PFSK-1 (cell line): ENCODE data around the gene WDR36.

Experiments used
- FOXP2 ChIP-seq: optimal IDR thresholded peaks from 2 replicates; pipeline ENCODE3; 2011; ENCODE audit warnings: borderline replicate concordance, control low read depth, inconsistent platforms; ENCODE audit not compliant: insufficient read depth; ENCODE audit errors: extremely low read length, extremely low read depth
- POLR2AphosphoS5 ChIP-seq: IDR thresholded peaks from 2 replicates; pipeline ENCODE4 v1.6.1; 2012; ENCODE audit warnings: low read depth, mild to moderate bottlenecking, control low read depth, low read length, moderate library complexity
- REST ChIP-seq, 2 experiments: IDR thresholded peaks; 2 replicates each; pipeline versions ENCODE4 v1.6.1 to v1.8.0; 2011 to 2012; ENCODE audit warnings: low read depth in 2 of 2, low read length in 2 of 2, control low read depth in 1 of 2, inconsistent platforms in 1 of 2, mild to moderate bottlenecking in 1 of 2, moderate library complexity in 1 of 2; ENCODE audit not compliant: insufficient read depth in 1 of 2
- SIN3A ChIP-seq: IDR thresholded peaks from 2 replicates; pipeline ENCODE4 v1.6.1; 2012; ENCODE audit warnings: mild to moderate bottlenecking, low read length, moderate library complexity, borderline replicate concordance; ENCODE audit not compliant: insufficient read depth
- TAF1 ChIP-seq: IDR thresholded peaks from 2 replicates; pipeline ENCODE4 v1.6.1; 2012; ENCODE audit warnings: low read length, control low read depth, borderline replicate concordance; ENCODE audit not compliant: insufficient read depth

Gene WDR36

GRCh38 chr5:111144352-111144930 lies 52.3 kb downstream of the WDR36 start:
- TF ChIP-seq REST (IDR thresholded peaks at IDR 0.05; ENCODE audit: insufficient read depth in 1 of 2, low read depth in 2 of 2, low read length in 2 of 2) = no peak
- TF ChIP-seq SIN3A = no peak
- no peak for TF ChIP-seq POLR2AphosphoS5

- no peak for TF ChIP-seq FOXP2
- no peak for TF ChIP-seq SIN3A
- no peak for TF ChIP-seq POLR2AphosphoS5
- no peak for TF ChIP-seq REST (IDR thresholded peaks at IDR 0.05; ENCODE audit: insufficient read depth in 1 of 2, low read depth in 2 of 2, low read length in 2 of 2)
Observed at GRCh38 chr5:111146053-111146452, 53.9 kb downstream of the WDR36 start.

GRCh38 chr5:111147502-111147901 lies 55.4 kb downstream of the WDR36 start:
- TF ChIP-seq SIN3A (no peak), REST (IDR thresholded peaks at IDR 0.05; ENCODE audit: insufficient read depth in 1 of 2, low read depth in 2 of 2, low read length in 2 of 2) (no peak), FOXP2 (no peak), TAF1 (no peak), POLR2AphosphoS5 (no peak)

- TF ChIP-seq TAF1 (no peak), REST (IDR thresholded peaks at IDR 0.05; ENCODE audit: insufficient read depth in 1 of 2, low read depth in 2 of 2, low read length in 2 of 2) (no peak), POLR2AphosphoS5 (no peak), FOXP2 (no peak), SIN3A (no peak)
Observed at GRCh38 chr5:111151998-111152397, 59.9 kb downstream of the WDR36 start.

DNA sequence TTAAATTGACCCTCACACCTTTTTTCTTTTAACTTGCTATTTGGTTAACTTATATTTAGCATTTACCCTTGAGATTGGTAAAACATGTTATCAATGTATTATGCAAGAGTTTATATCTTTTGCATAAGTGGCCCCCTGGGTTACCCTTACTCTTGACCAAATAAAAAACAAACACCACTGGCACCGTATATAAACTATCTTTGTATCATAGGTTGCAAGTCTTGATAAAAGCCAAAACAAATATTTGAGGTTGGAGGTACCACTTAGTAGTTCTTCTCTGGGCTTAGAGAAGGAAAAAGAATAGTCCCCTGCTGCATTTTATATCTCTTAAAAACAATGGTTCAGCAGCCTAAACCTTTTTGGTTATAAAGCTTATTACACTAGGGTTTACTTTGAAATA lies 61.3 kb downstream of the WDR36 start:
- no peak for TF ChIP-seq TAF1
- no peak for TF ChIP-seq POLR2AphosphoS5
- TF ChIP-seq FOXP2 = no peak
